Astrocyte of the cerebellum (primary cell): Measurements from ENCODE around the gene JAKMIP1.

ENCODE experiments used
- DNase-seq: peaks from one replicate; pipeline ENCODE4 v3.0.0-alpha.2; 2011; ENCODE audit warnings: low read depth
- H3K4me3 ChIP-seq: 2 replicates; pipeline ENCODE4 v1.5.1; 2011; ENCODE audit warnings: mild to moderate bottlenecking, low read depth, low read length, moderate library complexity
- CTCF ChIP-seq: IDR thresholded peaks from 2 replicates; pipeline ENCODE4 v1.5.1; 2012; ENCODE audit warnings: low read length, low read depth, moderate library complexity, mild to moderate bottlenecking; ENCODE audit errors: missing control alignments
- in situ Hi-C: cut with HindIII; loops from 2 replicates; pipeline ENCODE4 v1.10.0; 2017; ENCODE audit warnings: low sequenced_read_pairs

The JAKMIP1 gene

GRCh38 chr4:6056976-6057766 lies 143.2 kb downstream of the JAKMIP1 start:
- in situ Hi-C loops: no loop called here
- no peak for DNase-seq
- no peak overlapping the region for H3K4me3 ChIP-seq
- TF ChIP-seq CTCF: no peak

- in situ Hi-C loops: no loop called here
- no peak for DNase-seq
- no peak overlapping the region for H3K4me3 ChIP-seq
- no peak for TF ChIP-seq CTCF
Measured at GRCh38 chr4:6055436-6055835, 144.9 kb downstream of the JAKMIP1 start.

- DNase-seq: no peak
- TF ChIP-seq CTCF: no peak
- in situ Hi-C loops: no loop called here
- no peak overlapping the region for H3K4me3 ChIP-seq
Measured at GRCh38 chr4:6055030-6055429, 145.3 kb downstream of the JAKMIP1 start.

GRCh38 chr4:6054162-6054922 lies 146.0 kb downstream of the JAKMIP1 start:
- no peak for DNase-seq
- TF ChIP-seq CTCF: no peak
- no peak overlapping the region for H3K4me3 ChIP-seq
- in situ Hi-C loops: no loop called here

- H3K4me3 ChIP-seq: no peak overlapping the region
- in situ Hi-C loops: no loop called here
- no peak for TF ChIP-seq CTCF
- no peak for DNase-seq
Measured at GRCh38 chr4:6052679-6053078, 147.7 kb downstream of the JAKMIP1 start.

GRCh38 chr4:6050551-6050950 lies 149.8 kb downstream of the JAKMIP1 start:
- no peak for TF ChIP-seq CTCF
- H3K4me3 ChIP-seq: no peak overlapping the region
- DNase-seq: no peak
- in situ Hi-C loops: no loop called here
